Right lobe of liver (tissue), 6 donors: ENCODE results near the gene NODAL. TPM values are rescaled to one million over a fixed set of nuclear protein-coding genes. Genes with fewer than 3 reads are reported as not detected.

Experiments
- ATAC-seq, 4 donors: fragments of 200-7000 bp; cut with Tn5 transposase; one replicate each; pipeline ENCODE4 v1.9.1; 2020; ENCODE audit warnings: mild to moderate bottlenecking in 4 of 4, moderate library complexity in 4 of 4
- DNase-seq, 3 donors: peaks; one replicate each; pipeline ENCODE4 v3.0.0-alpha.2; 2020
- H3K27ac ChIP-seq, 3 donors: fragments of 200-600 bp; one replicate each; pipeline ENCODE4 v1.8.0; 2022
- H3K27me3 ChIP-seq, 2 donors: fragments of 200-600 bp; one replicate each; pipeline ENCODE4 v1.8.0; 2022
- H3K36me3 ChIP-seq, 4 donors: fragments of 200-600 bp; sonication (generic) in 1 of 4; one replicate each; pipeline versions ENCODE4 v1.5.1 to v1.8.0; 2017 to 2022; ENCODE audit warnings: control low read depth in 1 of 4
- H3K4me1 ChIP-seq, 4 donors: fragments of 200-600 bp; sonication (generic) in 1 of 4; one replicate each; pipeline versions ENCODE4 v1.5.1 to v1.8.0; 2017 to 2022; ENCODE audit warnings: control low read depth in 1 of 4
- H3K4me3 ChIP-seq, 3 donors: fragments of 200-600 bp; one replicate each; pipeline ENCODE4 v1.8.0; 2022
- H3K9me3 ChIP-seq, 4 donors: fragments of 200-600 bp; sonication (generic) in 1 of 4; one replicate each; pipeline versions ENCODE4 v1.5.1 to v1.8.0; 2017 to 2022; ENCODE audit warnings: control low read depth in 1 of 4
- CTCF ChIP-seq, 4 donors: fragments of 200-600 bp in 3 of 4; fragments of 450-650 bp in 1 of 4; IDR thresholded peaks; one replicate each; pipeline versions ENCODE4 v1.5.1 to v1.8.0; 2016 to 2022; ENCODE audit warnings: antibody characterized with exemption in 4 of 4, mild to moderate bottlenecking in 2 of 4
- POLR2A ChIP-seq: fragments of 450-650 bp; IDR thresholded peaks from one replicate; pipeline ENCODE4 v1.6.1; 2017; ENCODE audit warnings: antibody characterized with exemption, mild to moderate bottlenecking
- WGBS: methylation state at CpG from one replicate; pipeline ENCODE4 v1.1.6; 2018; ENCODE audit warnings: low coverage, low lambda C conversion rate; ENCODE audit not compliant: insufficient coverage; ENCODE audit errors: missing lambda C conversion rate; 5-methylcytosine and 5-hydroxymethylcytosine counted together
- intact Hi-C, 2 donors: fragments of 100-400 bp; cut with DNase I; formaldehyde crosslinking; loops; one replicate each; pipeline versions ENCODE4 v1.11.2 to v1.14.1; 2022
- total RNA-seq, 6 experiments: library from RNA; depleted of rRNA in 2 of 6; stranded (reverse); fragments of >200 nt in 2 of 6; fragmentation: NEBNext Ultra II Directional in 3 of 6; extraction: Animal tissue kit (Norgen Biotek cat#: 25700) in 3 of 6; gene quantifications; one replicate each; pipeline versions ENCODE4 v1.1.0 to v1.2.4, GENCODE V29; 2016 to 2023
- donor health status: DM: no; HTN: yes; CAD: no.
- donor health status: DM: no; HTN: no; CAD: no.
- donor health status: DM: no; HTN: no; CAD: no.
- donor health status: DM: no; HTN: yes; CAD: no.
- donor health status: DM: no; HTN: yes; CAD: no.

NODAL gene
- total RNA-seq, 6 experiments from 2014 or later = not detected

GRCh38 chr10:70455213-70455630 lies 13.7 kb upstream of the NODAL start:
- Histone ChIP-seq H3K4me3 (no peak overlapping the region), H3K27ac (no peak overlapping the region), H3K4me1 (peaks cover 0 to 10% (median 0%) of the 10 kb centered on the region in 4 donors), H3K9me3 (no peaks in the 10 kb centered on the region), H3K36me3 (no peaks in the 10 kb centered on the region), H3K27me3 (no peaks in the 10 kb centered on the region)
- intact Hi-C loops = no loop called here
- ATAC-seq (no peak), DNase-seq (no peak)
- TF ChIP-seq CTCF (IDR thresholded peaks at IDR 0.05) (no peak), POLR2A (no peak)
- no CpG with 5 or more reads among the region's 6 CpGs for WGBS

- H3K36me3 ChIP-seq = no peaks in the 10 kb centered on the region
- intact Hi-C loops = no loop called here
- no peaks in the 10 kb centered on the region for H3K9me3 ChIP-seq
- WGBS = 87% methylated on average over 2 of the region's 2 CpGs
- no peak for ATAC-seq
- DNase-seq = peak in 1 of 3 donors; percentile 34
- no peak overlapping the region for H3K27ac ChIP-seq
- H3K27me3 ChIP-seq = no peaks in the 10 kb centered on the region
- no peak for TF ChIP-seq POLR2A
- no peak for TF ChIP-seq CTCF (IDR thresholded peaks at IDR 0.05)
- no peaks in the 10 kb centered on the region for H3K4me1 ChIP-seq
- no peak overlapping the region for H3K4me3 ChIP-seq
Observed at GRCh38 chr10:70448236-70448635, 6.8 kb upstream of the NODAL start.

GRCh38 chr10:70445718-70446657 lies 4.5 kb upstream of the NODAL start:
- peaks cover 0 to 11% of the 10 kb centered on the region in 2 donors for H3K27me3 ChIP-seq
- no peaks in the 10 kb centered on the region for H3K4me1 ChIP-seq
- WGBS = 41% methylated on average over 6 of the region's 8 CpGs
- DNase-seq (no peak), ATAC-seq (peak; percentile 26 to 50 (median 36))
- no peaks in the 10 kb centered on the region for H3K36me3 ChIP-seq
- H3K27ac ChIP-seq = no peak overlapping the region
- H3K4me3 ChIP-seq = no peak overlapping the region
- intact Hi-C loops = no loop called here
- no peak for TF ChIP-seq CTCF (IDR thresholded peaks at IDR 0.05)
- TF ChIP-seq POLR2A = no peak
- H3K9me3 ChIP-seq = no peaks in the 10 kb centered on the region

GRCh38 chr10:70444744-70445143 lies 3.3 kb upstream of the NODAL start:
- ATAC-seq = no peak
- TF ChIP-seq CTCF (IDR thresholded peaks at IDR 0.05) (no peak), POLR2A (no peak)
- no peak overlapping the region for H3K4me3 ChIP-seq
- H3K4me1 ChIP-seq = no peaks in the 10 kb centered on the region
- H3K27ac ChIP-seq = no peak overlapping the region
- peaks cover 0 to 17% of the 10 kb centered on the region in 2 donors for H3K27me3 ChIP-seq
- H3K9me3 ChIP-seq = no peaks in the 10 kb centered on the region
- 86% methylated on average over 3 of the region's 4 CpGs for WGBS
- no peak for DNase-seq
- intact Hi-C loops = no loop called here
- no peaks in the 10 kb centered on the region for H3K36me3 ChIP-seq
